HepG2 (cell line): ENCODE measurements around the gene TOM1L2. TPM values are rescaled to one million over a fixed set of nuclear protein-coding genes. Genes with fewer than 3 reads are reported as not detected.

Source experiments
- AGO2 ChIP-seq: fragments of 200-400 bp; formaldehyde crosslinking; optimal IDR thresholded peaks from 2 replicates; pipeline ENCODE3; 2017; ENCODE audit warnings: mild to moderate bottlenecking, low read depth, low read length, moderate library complexity
- KLF15 ChIP-seq: sonication (generic); formaldehyde crosslinking; IDR thresholded peaks from 2 replicates; pipeline ENCODE4 v1.8.1; 2023; ENCODE audit warnings: borderline replicate concordance, mild to moderate bottlenecking, inconsistent platforms, missing genetic modification reagents, mixed read lengths
- KMT2B ChIP-seq: IDR thresholded peaks from 2 replicates; pipeline ENCODE4 v1.6.1; 2016; ENCODE audit warnings: missing genetic modification reagents, missing compliant biosample characterization
- MEIS1 ChIP-seq: sonication (generic); formaldehyde crosslinking; IDR thresholded peaks from 2 replicates; pipeline ENCODE4 v1.9.0; 2021; ENCODE audit warnings: mild to moderate bottlenecking, missing genetic modification reagents, moderate library complexity, borderline replicate concordance
- MIER3 ChIP-seq: IDR thresholded peaks from 2 replicates; pipeline ENCODE4 v1.6.1; 2016; ENCODE audit warnings: missing compliant biosample characterization, borderline replicate concordance
- NPAS2 ChIP-seq: sonication (generic); formaldehyde crosslinking; IDR thresholded peaks from 2 replicates; pipeline ENCODE4 v1.8.0; 2022; ENCODE audit warnings: mild to moderate bottlenecking, missing genetic modification reagents, borderline replicate concordance
- PAX8 ChIP-seq: sonication (generic); formaldehyde crosslinking; IDR thresholded peaks from 2 replicates; pipeline ENCODE4 v1.8.0; 2022; ENCODE audit warnings: mild to moderate bottlenecking, missing genetic modification reagents, borderline replicate concordance
- SETDB1 ChIP-seq: sonication (generic); formaldehyde crosslinking; IDR thresholded peaks from 2 replicates; pipeline ENCODE4 v1.5.1; 2020; ENCODE audit warnings: missing genetic modification reagents, mild to moderate bottlenecking, borderline replicate concordance
- SMAD9 ChIP-seq: sonication (generic); formaldehyde crosslinking; IDR thresholded peaks from 2 replicates; pipeline ENCODE4 v1.5.1; 2020; ENCODE audit warnings: mild to moderate bottlenecking, missing genetic modification reagents
- ZBTB3 ChIP-seq: sonication (generic); formaldehyde crosslinking; IDR thresholded peaks from 2 replicates; pipeline ENCODE4 v1.4.0; 2020; ENCODE audit warnings: low read depth, mild to moderate bottlenecking, moderate library complexity, missing genetic modification reagents, borderline replicate concordance
- ZBTB38 ChIP-seq: sonication (generic); formaldehyde crosslinking; IDR thresholded peaks from 2 replicates; pipeline ENCODE4 v1.5.1; 2020; ENCODE audit warnings: mild to moderate bottlenecking, missing genetic modification reagents
- ZBTB7A ChIP-seq: sonication (generic); formaldehyde crosslinking; IDR thresholded peaks from 2 replicates; pipeline ENCODE4 v1.8.0; 2022; ENCODE audit warnings: mild to moderate bottlenecking, missing genetic modification reagents
- ZNF354B ChIP-seq: sonication (generic); formaldehyde crosslinking; IDR thresholded peaks from 2 replicates; pipeline ENCODE4 v1.8.0; 2022; ENCODE audit warnings: mild to moderate bottlenecking, missing genetic modification reagents
- ZNF792 ChIP-seq: IDR thresholded peaks from 2 replicates; pipeline ENCODE4 v1.6.1; 2016
- ZXDC ChIP-seq: sonication (generic); formaldehyde crosslinking; IDR thresholded peaks from 2 replicates; pipeline ENCODE4 v1.5.0; 2020; ENCODE audit warnings: mild to moderate bottlenecking, missing genetic modification reagents
- polyA plus RNA-seq, 8 experiments: library from polyadenylated mRNA; depleted of rRNA in 3 of 8; stranded (reverse) in 7 of 8; unstranded in 1 of 8; fragments of >200 nt; fragmentation: Illumina TruSeq in 4 of 8; extraction: Trizol in 4 of 8; gene quantifications; 2 replicates each; pipeline versions ENCODE4 v1.2.1 to v1.2.3, GENCODE V29; 2011 to 2016; ENCODE audit warnings: low read depth in 4 of 8, missing spikeins in 1 of 8, mixed read lengths in 1 of 8; ENCODE audit not compliant: insufficient read depth in 1 of 8
- total RNA-seq, 5 experiments: library from RNA; depleted of rRNA; stranded (reverse); fragments of >200 nt; fragmentation: Illumina TruSeq; extraction: Trizol; gene quantifications; 2 replicates each; pipeline ENCODE4 v1.2.3, GENCODE V29; 2016; ENCODE audit warnings: low read depth in 1 of 5
- TF ChIP-seq, protein P1 (sequence below): sonication (generic); formaldehyde crosslinking; IDR thresholded peaks from 2 replicates; pipeline ENCODE4 v1.4.0; 2020; ENCODE audit warnings: mild to moderate bottlenecking, missing genetic modification reagents
- TF ChIP-seq, protein P2 (sequence below): sonication (generic); formaldehyde crosslinking; IDR thresholded peaks from 2 replicates; pipeline ENCODE4 v1.4.0; 2020; ENCODE audit warnings: missing genetic modification reagents, mild to moderate bottlenecking, borderline replicate concordance

Gene TOM1L2
- total and polyA plus RNA-seq, 2 of the 13 experiments (the other 11 are each of a cell fraction or from before 2014, with no cell fraction given), result 4.7 to 7.4 TPM

DNA sequence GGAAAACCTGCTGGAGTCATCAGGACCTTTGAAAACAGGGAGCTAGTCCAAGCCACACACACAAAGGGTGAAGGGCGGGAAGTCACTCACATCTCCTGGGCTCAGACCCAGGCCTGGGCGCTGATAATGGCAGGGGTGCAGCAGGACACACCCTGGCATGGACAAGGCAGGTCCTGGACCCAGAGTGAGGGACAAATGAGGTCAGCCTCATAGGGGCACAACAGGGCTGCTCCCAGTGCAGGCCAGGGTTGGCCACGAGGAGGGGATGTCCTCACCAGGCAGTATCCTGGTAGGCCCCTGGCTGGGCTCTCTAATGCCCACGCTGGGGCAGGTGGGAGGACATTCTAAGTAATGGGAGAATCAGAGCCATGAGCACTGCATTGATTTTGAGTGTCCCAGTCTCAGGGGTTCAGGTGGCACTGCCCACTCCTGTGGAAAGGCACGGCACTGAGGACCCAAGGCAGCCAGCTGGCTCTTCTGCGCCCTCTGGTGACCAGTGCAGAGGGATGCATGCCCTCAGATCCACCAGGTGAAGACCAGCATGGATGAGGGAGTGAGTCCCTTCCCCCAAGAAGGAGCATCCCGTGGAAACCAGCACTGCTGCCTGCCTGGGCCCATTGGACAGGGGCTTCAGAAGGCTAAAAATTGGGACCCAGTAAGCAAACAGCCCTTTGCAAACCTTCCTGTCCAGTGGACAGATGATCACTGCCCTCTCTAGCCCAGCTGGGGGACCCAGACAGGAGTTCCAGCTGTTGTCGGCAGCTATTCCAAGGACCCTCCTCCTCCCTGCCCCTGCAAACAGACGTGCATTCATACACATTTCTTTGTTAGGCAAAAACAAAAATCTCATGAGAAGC lies 112.1 kb downstream of the TOM1L2 start (continued):
- TF ChIP-seq, protein P1, sequence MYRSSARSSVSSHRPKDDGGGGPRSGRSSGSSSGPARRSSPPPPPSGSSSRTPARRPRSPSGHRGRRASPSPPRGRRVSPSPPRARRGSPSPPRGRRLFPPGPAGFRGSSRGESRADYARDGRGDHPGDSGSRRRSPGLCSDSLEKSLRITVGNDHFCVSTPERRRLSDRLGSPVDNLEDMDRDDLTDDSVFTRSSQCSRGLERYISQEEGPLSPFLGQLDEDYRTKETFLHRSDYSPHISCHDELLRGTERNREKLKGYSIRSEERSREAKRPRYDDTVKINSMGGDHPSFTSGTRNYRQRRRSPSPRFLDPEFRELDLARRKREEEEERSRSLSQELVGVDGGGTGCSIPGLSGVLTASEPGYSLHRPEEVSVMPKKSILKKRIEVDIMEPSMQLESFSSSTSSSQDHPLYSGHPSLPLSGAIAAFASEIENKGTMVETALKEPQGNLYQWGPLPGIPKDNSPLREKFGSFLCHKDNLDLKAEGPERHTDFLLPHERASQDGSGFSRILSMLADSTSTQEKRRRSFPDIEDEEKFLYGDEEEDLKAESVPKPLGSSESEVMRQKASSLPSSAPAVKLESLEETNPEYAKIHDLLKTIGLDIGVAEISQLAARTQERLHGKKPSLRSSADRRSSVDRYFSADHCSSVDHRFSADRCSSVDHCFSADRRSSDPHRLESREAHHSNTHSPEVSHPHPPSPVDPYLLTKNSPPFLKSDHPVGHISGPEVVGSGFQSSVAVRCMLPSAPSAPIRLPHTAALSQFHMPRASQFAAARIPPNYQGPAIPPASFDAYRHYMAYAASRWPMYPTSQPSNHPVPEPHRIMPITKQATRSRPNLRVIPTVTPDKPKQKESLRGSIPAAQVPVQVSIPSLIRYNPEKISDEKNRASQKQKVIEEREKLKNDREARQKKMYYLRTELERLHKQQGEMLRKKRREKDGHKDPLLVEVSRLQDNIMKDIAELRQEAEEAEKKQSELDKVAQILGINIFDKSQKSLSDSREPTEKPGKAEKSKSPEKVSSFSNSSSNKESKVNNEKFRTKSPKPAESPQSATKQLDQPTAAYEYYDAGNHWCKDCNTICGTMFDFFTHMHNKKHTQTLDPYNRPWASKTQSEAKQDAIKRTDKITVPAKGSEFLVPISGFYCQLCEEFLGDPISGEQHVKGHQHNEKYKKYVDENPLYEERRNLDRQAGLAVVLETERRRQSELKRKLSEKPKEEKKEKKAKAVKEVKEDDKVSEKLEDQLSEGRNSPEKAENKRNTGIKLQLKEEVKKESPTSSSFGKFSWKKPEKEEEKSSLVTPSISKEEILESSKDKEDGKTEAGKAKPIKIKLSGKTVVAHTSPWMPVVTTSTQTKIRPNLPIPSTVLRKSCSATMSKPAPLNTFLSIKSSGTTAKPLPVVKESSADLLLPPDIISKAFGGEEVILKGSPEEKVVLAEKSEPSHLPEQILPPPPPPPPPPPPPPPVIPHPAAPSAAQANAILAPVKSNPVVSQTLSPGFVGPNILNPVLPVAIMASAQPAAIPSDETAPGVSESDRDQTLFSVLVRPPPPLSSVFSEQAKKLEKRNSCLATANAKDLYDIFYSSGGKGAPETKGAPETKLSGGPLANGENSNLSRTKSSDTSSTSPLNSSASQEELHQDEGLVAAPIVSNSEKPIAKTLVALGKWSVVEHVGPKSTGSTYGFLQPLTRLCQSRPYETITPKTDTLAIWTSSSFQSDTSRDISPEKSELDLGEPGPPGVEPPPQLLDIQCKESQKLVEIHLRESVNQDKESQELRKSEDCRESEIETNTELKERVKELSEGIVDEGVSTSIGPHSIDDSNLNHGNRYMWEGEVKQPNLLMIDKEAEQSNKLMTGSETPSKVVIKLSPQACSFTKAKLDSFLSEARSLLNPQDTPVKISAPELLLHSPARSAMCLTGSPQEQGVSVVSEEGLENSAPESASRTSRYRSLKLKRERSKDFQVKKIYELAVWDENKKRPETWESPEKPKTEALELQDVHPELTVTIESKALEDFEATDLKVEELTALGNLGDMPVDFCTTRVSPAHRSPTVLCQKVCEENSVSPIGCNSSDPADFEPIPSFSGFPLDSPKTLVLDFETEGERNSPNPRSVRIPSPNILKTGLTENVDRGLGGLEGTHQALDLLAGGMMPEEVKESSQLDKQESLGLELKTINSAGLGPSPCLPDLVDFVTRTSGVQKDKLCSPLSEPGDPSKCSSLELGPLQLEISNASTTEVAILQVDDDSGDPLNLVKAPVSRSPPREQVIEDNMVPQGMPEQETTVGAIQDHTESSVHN (CRISPR knock-in tag), result no peak
- TF ChIP-seq SMAD9 (CRISPR knock-in tag) (no peak), KMT2B (CRISPR knock-in tag) (0 out of 2 replicates have a peak, but pooled peaks have one; percentile 29), AGO2 (no peak), PAX8 (CRISPR knock-in tag) (no peak), MIER3 (0 out of 2 replicates have a peak, but pooled peaks have one; percentile 49), SETDB1 (no peak), ZXDC (no peak), KLF15 (CRISPR knock-in tag) (no peak), MEIS1 (CRISPR knock-in tag) (no peak), ZBTB3 (CRISPR knock-in tag) (no peak), ZBTB38 (CRISPR knock-in tag) (0 out of 2 replicates have a peak, but pooled peaks have one; percentile 21), ZNF792 (no peak), NPAS2 (CRISPR knock-in tag) (no peak), ZNF354B (CRISPR knock-in tag) (no peak), ZBTB7A (CRISPR knock-in tag) (no peak)
- TF ChIP-seq, protein P2, sequence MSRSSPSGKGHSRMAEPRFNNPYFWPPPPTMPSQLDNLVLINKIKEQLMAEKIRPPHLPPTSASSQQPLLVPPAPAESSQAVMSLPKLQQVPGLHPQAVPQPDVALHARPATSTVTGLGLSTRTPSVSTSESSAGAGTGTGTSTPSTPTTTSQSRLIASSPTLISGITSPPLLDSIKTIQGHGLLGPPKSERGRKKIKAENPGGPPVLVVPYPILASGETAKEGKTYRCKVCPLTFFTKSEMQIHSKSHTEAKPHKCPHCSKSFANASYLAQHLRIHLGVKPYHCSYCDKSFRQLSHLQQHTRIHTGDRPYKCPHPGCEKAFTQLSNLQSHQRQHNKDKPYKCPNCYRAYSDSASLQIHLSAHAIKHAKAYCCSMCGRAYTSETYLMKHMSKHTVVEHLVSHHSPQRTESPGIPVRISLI (CRISPR knock-in tag), result no peak
